ENCODE measurements around the gene ESPN. TPM values are rescaled to one million over a fixed set of nuclear protein-coding genes. Genes with fewer than 3 reads are reported as not detected.

ESPN gene
- total RNA-seq, 1 donor from 2014 or later = 54.0 TPM

GRCh38 chr1:6473974-6474814 lies 49.6 kb downstream of the ESPN start:
- Mint-ChIP-seq H3K36me3 (ENCODE audit: insufficient read depth) (peaks cover 10% of the 10 kb centered on the region), H3K4me1 (ENCODE audit: low read depth) (peaks cover 23% of the 10 kb centered on the region), H3K9me3 (ENCODE audit: low read depth) (no peaks in the 10 kb centered on the region), H3K27me3 (no peaks in the 10 kb centered on the region), H3K27ac (no peak overlapping the region), H3K4me3 (ENCODE audit: low read depth) (no peak overlapping the region)
- no peak for TF ChIP-seq CTCF (IDR thresholded peaks at IDR 0.05; ENCODE audit: unreplicated experiment)
- DNase-seq (ENCODE audit: low spot score, unreplicated experiment) = no peak

- peaks cover 23% of the 10 kb centered on the region for H3K4me1 Mint-ChIP-seq (ENCODE audit: low read depth)
- TF ChIP-seq CTCF (IDR thresholded peaks at IDR 0.05; ENCODE audit: unreplicated experiment) = no peak
- no peak overlapping the region for H3K27ac Mint-ChIP-seq
- peaks cover 8% of the 10 kb centered on the region for H3K36me3 Mint-ChIP-seq (ENCODE audit: insufficient read depth)
- DNase-seq (ENCODE audit: low spot score, unreplicated experiment) = no peak
- H3K27me3 Mint-ChIP-seq = no peaks in the 10 kb centered on the region
- no peak overlapping the region for H3K4me3 Mint-ChIP-seq (ENCODE audit: low read depth)
- H3K9me3 Mint-ChIP-seq (ENCODE audit: low read depth) = no peaks in the 10 kb centered on the region
Measured at GRCh38 chr1:6474815-6475282, 50.3 kb downstream of the ESPN start.

- Mint-ChIP-seq H3K27me3 (no peaks in the 10 kb centered on the region), H3K36me3 (ENCODE audit: insufficient read depth) (peaks cover 7% of the 10 kb centered on the region), H3K27ac (no peak overlapping the region), H3K4me1 (ENCODE audit: low read depth) (peaks cover 23% of the 10 kb centered on the region), H3K9me3 (ENCODE audit: low read depth) (no peaks in the 10 kb centered on the region), H3K4me3 (ENCODE audit: low read depth) (no peak overlapping the region)
- TF ChIP-seq CTCF (IDR thresholded peaks at IDR 0.05; ENCODE audit: unreplicated experiment) = peak; percentile 94
- peak; percentile 72 for DNase-seq (ENCODE audit: low spot score, unreplicated experiment)
Measured at GRCh38 chr1:6475381-6476133, 51.0 kb downstream of the ESPN start.

- Mint-ChIP-seq H3K27ac (peak overlapping the region; percentile 98), H3K4me3 (ENCODE audit: low read depth) (peak overlapping the region; percentile 46), H3K27me3 (no peaks in the 10 kb centered on the region), H3K9me3 (ENCODE audit: low read depth) (no peaks in the 10 kb centered on the region), H3K4me1 (ENCODE audit: low read depth) (peaks cover 23% of the 10 kb centered on the region), H3K36me3 (ENCODE audit: insufficient read depth) (peaks cover 7% of the 10 kb centered on the region)
- DNase-seq (ENCODE audit: low spot score, unreplicated experiment) = no peak
- TF ChIP-seq CTCF (IDR thresholded peaks at IDR 0.05; ENCODE audit: unreplicated experiment) = no peak
Measured at GRCh38 chr1:6476483-6476882, 51.9 kb downstream of the ESPN start.

GRCh38 chr1:6477039-6477820 lies 52.7 kb downstream of the ESPN start:
- no peak for DNase-seq (ENCODE audit: low spot score, unreplicated experiment)
- H3K4me1 Mint-ChIP-seq (ENCODE audit: low read depth) = peaks cover 23% of the 10 kb centered on the region
- H3K4me3 Mint-ChIP-seq (ENCODE audit: low read depth) = no peak overlapping the region
- peak overlapping the region; percentile 98 for H3K27ac Mint-ChIP-seq
- peaks cover 7% of the 10 kb centered on the region for H3K36me3 Mint-ChIP-seq (ENCODE audit: insufficient read depth)
- H3K9me3 Mint-ChIP-seq (ENCODE audit: low read depth) = no peaks in the 10 kb centered on the region
- H3K27me3 Mint-ChIP-seq = no peaks in the 10 kb centered on the region
- TF ChIP-seq CTCF (IDR thresholded peaks at IDR 0.05; ENCODE audit: unreplicated experiment) = no peak
